Gastrocnemius medialis (tissue), 4 donors: ENCODE measurements around the gene CPVL.

Experiments used
- CTCF ChIP-seq, 5 experiments: fragments of 450-650 bp in 3 of 5; fragments of 200-600 bp in 2 of 5; sonication (generic) in 2 of 5; IDR thresholded peaks in 4 of 5; conservative IDR thresholded peaks in 1 of 5; 1 replicate in 4 of 5; 2 replicates in 1 of 5; pipeline ENCODE4 v1.5.1; 2016 to 2019; ENCODE audit warnings: antibody characterized with exemption in 5 of 5, mild to moderate bottlenecking in 3 of 5, moderate library complexity in 3 of 5
- POLR2A ChIP-seq, 2 donors: fragments of 450-650 bp; IDR thresholded peaks; one replicate each; pipeline ENCODE4 v1.6.1; 2017; ENCODE audit warnings: antibody characterized with exemption in 2 of 2, mild to moderate bottlenecking in 2 of 2, moderate library complexity in 2 of 2

- TF ChIP-seq POLR2A (IDR thresholded peaks at IDR 0.05) = no peak
- TF ChIP-seq CTCF (IDR thresholded peaks at IDR 0.05 in 4 of 5, conservative IDR thresholded peaks at IDR 0.05 in 1 of 5) = no peak
Observed at GRCh38 chr7:29192323-29192722, 46.0 kb upstream of the CPVL start.
